Immature natural killer cell (primary cell): ENCODE data around the gene UBTFL1. TPM values are rescaled to one million over a fixed set of nuclear protein-coding genes. Genes with fewer than 3 reads are reported as not detected.
A peak's percentile ranks its signal among the peaks of the same experiment; 100 is the strongest.

Source experiments
- DNase-seq, 3 donors: peaks; one replicate each; pipeline ENCODE4 v3.0.0; 2022; ENCODE audit warnings: mixed read lengths in 1 of 3
- H3K27ac Mint-ChIP-seq, 6 donors: one replicate each; pipeline ENCODE4 v1.8.0; 2020; ENCODE audit warnings: mixed read lengths in 6 of 6, mild to moderate bottlenecking in 5 of 6, inconsistent platforms in 4 of 6, moderate library complexity in 3 of 6
- H3K27me3 Mint-ChIP-seq, 3 donors: one replicate each; pipeline ENCODE4 v1.8.0; 2020 to 2021; ENCODE audit warnings: low read depth in 3 of 3, mild to moderate bottlenecking in 3 of 3, mixed read lengths in 3 of 3, moderate library complexity in 3 of 3, inconsistent platforms in 1 of 3
- H3K36me3 Mint-ChIP-seq, 3 donors: one replicate each; pipeline ENCODE4 v1.8.0; 2020; ENCODE audit warnings: mixed read lengths in 3 of 3, inconsistent platforms in 2 of 3, mild to moderate bottlenecking in 2 of 3
- H3K4me1 Mint-ChIP-seq, 2 donors: one replicate each; pipeline ENCODE4 v1.8.0; 2020; ENCODE audit warnings: inconsistent platforms in 2 of 2, mild to moderate bottlenecking in 2 of 2, mixed read lengths in 2 of 2, moderate library complexity in 1 of 2
- H3K4me3 Mint-ChIP-seq, 5 donors: one replicate each; pipeline ENCODE4 v1.8.0; 2020; ENCODE audit warnings: mild to moderate bottlenecking in 5 of 5, mixed read lengths in 5 of 5, inconsistent platforms in 3 of 5, moderate library complexity in 3 of 5
- H3K9me3 Mint-ChIP-seq, 6 donors: one replicate each; pipeline ENCODE4 v1.8.0; 2020; ENCODE audit warnings: mild to moderate bottlenecking in 6 of 6, mixed read lengths in 6 of 6, inconsistent platforms in 4 of 6, moderate library complexity in 3 of 6
- polyA plus RNA-seq, 3 donors: library from polyadenylated mRNA; unstranded; fragments of 300-500 nt; fragmentation: Illumina TruSeq; gene quantifications; one replicate each; pipeline ENCODE4 v1.2.3, GENCODE V29; 2021

The UBTFL1 gene
- polyA plus RNA-seq, 3 donors from 2014 or later: not detected

DNA sequence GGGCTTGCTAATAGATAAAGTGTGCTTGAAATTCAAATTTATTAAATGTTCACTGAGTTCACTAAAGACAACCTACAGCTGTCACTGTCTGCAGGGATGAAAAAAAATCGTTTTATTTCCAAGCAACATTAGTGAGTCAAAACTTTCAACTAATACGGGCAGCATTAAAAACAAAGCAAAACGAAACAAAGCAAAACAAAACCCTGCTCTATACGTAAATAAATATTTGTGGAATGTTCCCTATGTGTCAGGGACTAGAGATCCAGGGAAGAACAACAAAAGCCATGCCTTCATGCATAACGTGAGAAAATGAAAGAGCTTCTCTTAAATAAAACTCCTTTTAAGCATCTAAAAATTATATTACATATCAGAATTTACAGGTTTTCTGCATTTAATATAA, 49.3 kb downstream of the UBTFL1 start:
- peak overlapping the region; percentile 24 to 68 (median 53) for H3K4me3 Mint-ChIP-seq
- H3K4me1 Mint-ChIP-seq: peaks cover 5 to 28% of the 10 kb centered on the region in 2 donors
- peaks cover 2 to 23% (median 9%) of the 10 kb centered on the region in 6 donors for H3K9me3 Mint-ChIP-seq
- H3K36me3 Mint-ChIP-seq: peaks cover 0 to 4% (median 0%) of the 10 kb centered on the region in 3 donors
- H3K27ac Mint-ChIP-seq: no peak overlapping the region
- peaks cover 2 to 5% (median 4%) of the 10 kb centered on the region in 3 donors for H3K27me3 Mint-ChIP-seq
- DNase-seq: no peak

Other genes starting within 250 kb of the UBTFL1 start
- gene TRIM64B, start 207.5 kb upstream of the UBTFL1 start, polyA plus RNA-seq: not detected
- gene TRIM49D1, start 163.7 kb upstream of the UBTFL1 start, polyA plus RNA-seq: not detected
- gene TRIM49D2, start 161.9 kb upstream of the UBTFL1 start, polyA plus RNA-seq: not detected
- gene TRIM64, start 119.9 kb upstream of the UBTFL1 start, polyA plus RNA-seq: not detected
- not detected for gene TRIM49C, start 54.8 kb upstream of the UBTFL1 start, polyA plus RNA-seq
- gene NAALAD2, start 48.7 kb downstream of the UBTFL1 start, polyA plus RNA-seq: under 1 TPM in 1 of 3 donors, not detected in 2; 0.10 TPM
- gene CHORDC1, start 137.1 kb downstream of the UBTFL1 start, polyA plus RNA-seq: 10 to 100 TPM in 2 of 3 donors, 1 to 10 TPM in 1; 9.8 to 30.9 (median 10.2) TPM